ENCODE data around the gene SH2D5.

GRCh38 chr1:20726118-20726911 lies 6.2 kb downstream of the SH2D5 start:
- TF ChIP-seq CTCF (IDR thresholded peaks at IDR 0.05; ENCODE audit: insufficient read depth, low read depth, low read length) (no peak), EZH2 (IDR thresholded peaks at IDR 0.05; ENCODE audit: insufficient read depth, low read length) (no peak)
